ENCODE data around the gene MGAT4B. TPM values are rescaled to one million over a fixed set of nuclear protein-coding genes. Genes with fewer than 3 reads are reported as not detected.

MGAT4B gene
- total RNA-seq, 8 experiments from 2014 or later: 37.5 to 115 (median 64.5) TPM

GRCh38 chr5:179766021-179766725 is 40.5 kb downstream of the MGAT4B start:
- ATAC-seq (replicated peaks in 6 of 8): peak in 5 of 8 experiments; percentile 26 to 50 (median 46)
- WGBS, 10 experiments: 47 to 100% (median 86%) methylated on average over 1 to 10 of the region's 20 CpGs; no CpG with 5 or more reads in 4 of the 10 experiments
- Histone ChIP-seq H3K4me3 (no peak overlapping the region), H3K27ac (no peak overlapping the region), H3K4me1 (replicated peaks in 1 of 2) (peaks cover 25% of the 10 kb centered on the region in 2 donors)
- in situ Hi-C loops (cut with MboI; ENCODE audit: low pct_unique_long_range_greater_than_20kb in 2 of 9, low sequenced_read_pairs in 9 of 9, unreplicated experiment in 9 of 9): no loop called here

- peak in 7 of 8 experiments; percentile 60 to 76 (median 64) for ATAC-seq (replicated peaks in 6 of 8)
- no peak overlapping the region for H3K27ac ChIP-seq
- in situ Hi-C loops (cut with MboI; ENCODE audit: low pct_unique_long_range_greater_than_20kb in 2 of 9, low sequenced_read_pairs in 9 of 9, unreplicated experiment in 9 of 9): no loop called here
- 0 to 100% (median 68%) methylated on average over 2 to 8 of the region's 13 CpGs; no CpG with 5 or more reads in 2 of the 10 experiments for WGBS, 10 experiments
- H3K4me3 ChIP-seq: no peak overlapping the region
- peaks cover 25% of the 10 kb centered on the region in 2 donors for H3K4me1 ChIP-seq (replicated peaks in 1 of 2)
Measured at GRCh38 chr5:179765400-179765799, 41.3 kb downstream of the MGAT4B start.

GRCh38 chr5:179764056-179764455 is 42.6 kb downstream of the MGAT4B start:
- WGBS, 10 experiments: 33 to 100% (median 78%) methylated on average over 1 to 4 of the region's 8 CpGs; no CpG with 5 or more reads in 4 of the 10 experiments
- in situ Hi-C loops (cut with MboI; ENCODE audit: low pct_unique_long_range_greater_than_20kb in 2 of 9, low sequenced_read_pairs in 9 of 9, unreplicated experiment in 9 of 9): no loop called here
- H3K4me1 ChIP-seq (replicated peaks in 1 of 2): peaks cover 25% of the 10 kb centered on the region in 2 donors
- no peak overlapping the region for H3K27ac ChIP-seq
- no peak for ATAC-seq (replicated peaks in 6 of 8)
- no peak overlapping the region for H3K4me3 ChIP-seq

- in situ Hi-C loops (cut with MboI; ENCODE audit: low pct_unique_long_range_greater_than_20kb in 2 of 9, low sequenced_read_pairs in 9 of 9, unreplicated experiment in 9 of 9): no loop called here
- ATAC-seq (replicated peaks in 6 of 8): peak; percentile 50 to 83 (median 71)
- Histone ChIP-seq H3K27ac (no peak overlapping the region), H3K4me1 (replicated peaks in 1 of 2) (peaks cover 25% of the 10 kb centered on the region in 2 donors), H3K4me3 (no peak overlapping the region)
- 0 to 29% (median 7%) methylated on average over 2 to 10 of the region's 10 CpGs; no CpG with 5 or more reads in 1 of the 10 experiments for WGBS, 10 experiments
Measured at GRCh38 chr5:179763215-179763945, 43.3 kb downstream of the MGAT4B start.

GRCh38 chr5:179762781-179763176 is 43.9 kb downstream of the MGAT4B start:
- WGBS, 10 experiments: 0 to 80% (median 17%) methylated on average over 1 to 3 of the region's 3 CpGs; no CpG with 5 or more reads in 2 of the 10 experiments
- no peak overlapping the region for H3K27ac ChIP-seq
- ATAC-seq (replicated peaks in 6 of 8): peak; percentile 30 to 59 (median 43)
- H3K4me3 ChIP-seq: no peak overlapping the region
- in situ Hi-C loops (cut with MboI; ENCODE audit: low pct_unique_long_range_greater_than_20kb in 2 of 9, low sequenced_read_pairs in 9 of 9, unreplicated experiment in 9 of 9): no loop called here
- peaks cover 25% of the 10 kb centered on the region in 2 donors for H3K4me1 ChIP-seq (replicated peaks in 1 of 2)

- in situ Hi-C loops (cut with MboI; ENCODE audit: low pct_unique_long_range_greater_than_20kb in 2 of 9, low sequenced_read_pairs in 9 of 9, unreplicated experiment in 9 of 9): no loop called here
- peaks cover 25% of the 10 kb centered on the region in 2 donors for H3K4me1 ChIP-seq (replicated peaks in 1 of 2)
- WGBS, 10 experiments: 12 to 86% (median 66%) methylated on average over 2 to 5 of the region's 10 CpGs
- no peak overlapping the region for H3K4me3 ChIP-seq
- peak; percentile 4 to 42 (median 24) for ATAC-seq (replicated peaks in 6 of 8)
- H3K27ac ChIP-seq: peak overlapping the region in 1 of 2 donors; percentile 17
Measured at GRCh38 chr5:179762079-179762780, 44.4 kb downstream of the MGAT4B start.

GRCh38 chr5:179759581-179760551 is 46.8 kb downstream of the MGAT4B start:
- H3K4me1 ChIP-seq (replicated peaks in 1 of 2): peaks cover 22 to 27% of the 10 kb centered on the region in 2 donors
- WGBS, 10 experiments: 83 to 100% (median 95%) methylated on average over 1 to 6 of the region's 9 CpGs; no CpG with 5 or more reads in 1 of the 10 experiments
- H3K27ac ChIP-seq: no peak overlapping the region
- no peak overlapping the region for H3K4me3 ChIP-seq
- in situ Hi-C loops (cut with MboI; ENCODE audit: low pct_unique_long_range_greater_than_20kb in 2 of 9, low sequenced_read_pairs in 9 of 9, unreplicated experiment in 9 of 9): no loop called here
- ATAC-seq (replicated peaks in 6 of 8): no peak

- 83 to 100% (median 92%) methylated on average over 1 to 7 of the region's 8 CpGs; no CpG with 5 or more reads in 3 of the 10 experiments for WGBS, 10 experiments
- Histone ChIP-seq H3K27ac (no peak overlapping the region), H3K4me3 (no peak overlapping the region), H3K4me1 (replicated peaks in 1 of 2) (peaks cover 27 to 28% of the 10 kb centered on the region in 2 donors)
- ATAC-seq (replicated peaks in 6 of 8): no peak
- in situ Hi-C loops (cut with MboI; ENCODE audit: low pct_unique_long_range_greater_than_20kb in 2 of 9, low sequenced_read_pairs in 9 of 9, unreplicated experiment in 9 of 9): no loop called here
Measured at GRCh38 chr5:179758955-179759354, 47.7 kb downstream of the MGAT4B start.

- Histone ChIP-seq H3K4me3 (no peak overlapping the region), H3K4me1 (replicated peaks in 1 of 2) (peaks cover 2 to 6% of the 10 kb centered on the region in 2 donors), H3K27ac (no peak overlapping the region)
- in situ Hi-C loops (cut with MboI; ENCODE audit: low pct_unique_long_range_greater_than_20kb in 2 of 9, low sequenced_read_pairs in 9 of 9, unreplicated experiment in 9 of 9): no loop called here
- WGBS, 10 experiments: 50 to 100% (median 83%) methylated on average over 1 to 2 of the region's 2 CpGs
- ATAC-seq (replicated peaks in 6 of 8): peak in 1 of 8 experiments; percentile 18
Measured at GRCh38 chr5:179755022-179755421, 51.6 kb downstream of the MGAT4B start.

GRCh38 chr5:179753971-179754370 is 52.7 kb downstream of the MGAT4B start:
- in situ Hi-C loops (cut with MboI; ENCODE audit: low pct_unique_long_range_greater_than_20kb in 2 of 9, low sequenced_read_pairs in 9 of 9, unreplicated experiment in 9 of 9): no loop called here
- H3K4me3 ChIP-seq: no peak overlapping the region
- H3K4me1 ChIP-seq (replicated peaks in 1 of 2): peaks cover 2 to 6% of the 10 kb centered on the region in 2 donors
- ATAC-seq (replicated peaks in 6 of 8): peak in 3 of 8 experiments; percentile 32 to 98 (median 81)
- WGBS, 10 experiments: 71 to 97% (median 91%) methylated on average over 1 to 4 of the region's 5 CpGs; no CpG with 5 or more reads in 6 of the 10 experiments
- H3K27ac ChIP-seq: no peak overlapping the region

GRCh38 chr5:179749857-179750508 is 56.7 kb downstream of the MGAT4B start:
- no peak for ATAC-seq (replicated peaks in 6 of 8)
- Histone ChIP-seq H3K4me3 (no peak overlapping the region), H3K27ac (no peak overlapping the region), H3K4me1 (replicated peaks in 1 of 2) (peaks cover 0 to 6% of the 10 kb centered on the region in 2 donors)
- in situ Hi-C loops (cut with MboI; ENCODE audit: low pct_unique_long_range_greater_than_20kb in 2 of 9, low sequenced_read_pairs in 9 of 9, unreplicated experiment in 9 of 9): no loop called here
- 86 to 100% (median 94%) methylated on average over 1 to 8 of the region's 8 CpGs; no CpG with 5 or more reads in 2 of the 10 experiments for WGBS, 10 experiments
